ENCODE results near the gene EML4. TPM values are rescaled to one million over a fixed set of nuclear protein-coding genes. Genes with fewer than 3 reads are reported as not detected.

The EML4 gene
- total and polyA plus RNA-seq, 10 of the 15 experiments (the other 5 are each of a cell fraction or from before 2014, with no cell fraction given), result 23.1 to 91.3 (median 77.4) TPM

- TF ChIP-seq, protein P1, sequence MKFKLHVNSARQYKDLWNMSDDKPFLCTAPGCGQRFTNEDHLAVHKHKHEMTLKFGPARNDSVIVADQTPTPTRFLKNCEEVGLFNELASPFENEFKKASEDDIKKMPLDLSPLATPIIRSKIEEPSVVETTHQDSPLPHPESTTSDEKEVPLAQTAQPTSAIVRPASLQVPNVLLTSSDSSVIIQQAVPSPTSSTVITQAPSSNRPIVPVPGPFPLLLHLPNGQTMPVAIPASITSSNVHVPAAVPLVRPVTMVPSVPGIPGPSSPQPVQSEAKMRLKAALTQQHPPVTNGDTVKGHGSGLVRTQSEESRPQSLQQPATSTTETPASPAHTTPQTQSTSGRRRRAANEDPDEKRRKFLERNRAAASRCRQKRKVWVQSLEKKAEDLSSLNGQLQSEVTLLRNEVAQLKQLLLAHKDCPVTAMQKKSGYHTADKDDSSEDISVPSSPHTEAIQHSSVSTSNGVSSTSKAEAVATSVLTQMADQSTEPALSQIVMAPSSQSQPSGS (IDR thresholded peaks at IDR 0.05; ENCODE audit: low read length), result no peak
- no peak for TF ChIP-seq ZNF274 (IDR thresholded peaks at IDR 0.05; ENCODE audit: insufficient read depth, insufficient read length)
- no peak for TF ChIP-seq FOXM1 (IDR thresholded peaks at IDR 0.05; ENCODE audit: low read depth, low read length)
- TF ChIP-seq SREBF1 (IDR thresholded peaks at IDR 0.05; ENCODE audit: low read length), result no peak
These were observed 30.1 kb upstream of the EML4 start (continued) for GRCh38 chr2:42139101-42139500.

GRCh38 chr2:42140496-42140895 is 28.7 kb upstream of the EML4 start:
- no peak for ATAC-seq
- Histone ChIP-seq H3K9ac (ENCODE audit: control insufficient read depth, insufficient read depth, low read length) (no peak overlapping the region), H3K4me2 (ENCODE audit: control insufficient read depth, insufficient read depth) (no peak overlapping the region), H3K36me3 (ENCODE audit: control insufficient read depth in 2 of 2, insufficient read depth in 2 of 2, low read length in 1 of 2) (no peaks in the 10 kb centered on the region), H3K27ac (ENCODE audit: control insufficient read depth, insufficient read depth) (no peak overlapping the region), H3K9me3 (replicated peaks; ENCODE audit: control insufficient read depth, insufficient read depth, low read length) (no peaks in the 10 kb centered on the region), H3K4me3 (no peak overlapping the region), H4K20me1 (ENCODE audit: control insufficient read depth, insufficient read depth) (no peaks in the 10 kb centered on the region), H3K4me1 (ENCODE audit: control insufficient read depth, insufficient read depth, low read length) (peaks cover 15% of the 10 kb centered on the region), H3K79me2 (ENCODE audit: control insufficient read depth, insufficient read depth, low read length) (no peaks in the 10 kb centered on the region), H2AFZ (ENCODE audit: control insufficient read depth, low read depth, low read length) (no peak overlapping the region), H3K27me3 (replicated peaks in 1 of 2; ENCODE audit: control insufficient read depth in 2 of 2, insufficient read depth in 2 of 2, low read length in 1 of 2) (no peaks in the 10 kb centered on the region)
- RAD21 ChIA-PET (ENCODE audit: unreplicated experiment), result interaction anchor here (0.7 to 1.3 kb wide), 2 partner anchors 14 to 44 kb away, joined by 3 read pairs; no protein-coding TSS in a partner anchor
- 93% methylated on average over 2 of the region's 2 CpGs for WGBS (ENCODE audit: insufficient coverage, insufficient replicate concordance, low lambda C conversion rate, missing lambda C conversion rate)
- CTCF ChIA-PET, result interaction anchor here (1.9 kb wide), 1 partner anchor 35 kb away, joined by 8 read pairs; no protein-coding TSS in a partner anchor
- in situ Hi-C loops (cut with MboI) (no loop called here), intact Hi-C loops (cut with micrococcal nuclease; ENCODE audit: unreplicated experiment) (no loop called here)
- POLR2A ChIA-PET, result no interaction called here
- FAIRE-seq, result no peak
- TF ChIP-seq YY1 (IDR thresholded peaks at IDR 0.05; ENCODE audit: low read depth, low read length) (no peak), E4F1 (IDR thresholded peaks at IDR 0.05; ENCODE audit: borderline replicate concordance, partially characterized antibody) (no peak), MTA3 (IDR thresholded peaks at IDR 0.05; ENCODE audit: borderline replicate concordance, low read length) (no peak), ZBTB4 (CRISPR knock-in tag; IDR thresholded peaks at IDR 0.05) (no peak)
- no peak for DNase-seq (ENCODE audit: low read depth, low spot score)
- SMC1A ChIA-PET (ENCODE audit: uncharacterized antibody, unreplicated experiment), result interaction anchor here (0.6 to 2.1 kb wide), 3 partner anchors 12 to 26 kb away, joined by 3 to 11 read pairs (median 6); no protein-coding TSS in a partner anchor
- BruUV-seq (replicated peaks), result no TSS peak
